ENCODE measurements around the gene FXYD4.
"Not testable (repeated sequence)": the region's sequence is repeated elsewhere in the genome, so short reads cannot be mapped to it uniquely, and the experiment has no call there.

Gene FXYD4, protein sequence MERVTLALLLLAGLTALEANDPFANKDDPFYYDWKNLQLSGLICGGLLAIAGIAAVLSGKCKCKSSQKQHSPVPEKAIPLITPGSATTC

DNA sequence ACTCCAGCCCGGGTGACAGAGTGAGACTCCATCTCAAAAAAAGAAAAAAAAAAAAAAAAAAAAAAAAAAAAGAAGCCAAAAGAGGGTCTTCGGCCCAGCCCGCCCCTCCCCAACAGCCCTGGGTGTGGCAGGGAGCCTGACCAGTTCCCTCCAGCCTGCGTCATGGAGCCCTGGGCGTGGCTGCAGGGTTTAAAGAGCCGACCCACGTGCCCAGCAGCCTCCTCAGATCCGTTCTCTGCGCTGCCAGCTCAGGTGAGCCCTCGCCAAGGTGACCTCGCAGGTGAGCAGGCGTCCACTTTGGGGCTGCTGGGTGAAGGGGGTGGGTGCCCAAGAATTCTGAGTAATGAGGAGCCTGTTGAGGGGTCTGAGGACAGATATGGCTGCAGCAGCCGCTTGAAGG, at the start of gene FXYD4:
Gene FXYD4, plus strand, starts transcription at position 219 of the 400 bp plus-strand sequence. CDS start 2,111 bp downstream, outside the sequence.
- no peak for DNase-seq (ENCODE audit: low spot score)

DNA sequence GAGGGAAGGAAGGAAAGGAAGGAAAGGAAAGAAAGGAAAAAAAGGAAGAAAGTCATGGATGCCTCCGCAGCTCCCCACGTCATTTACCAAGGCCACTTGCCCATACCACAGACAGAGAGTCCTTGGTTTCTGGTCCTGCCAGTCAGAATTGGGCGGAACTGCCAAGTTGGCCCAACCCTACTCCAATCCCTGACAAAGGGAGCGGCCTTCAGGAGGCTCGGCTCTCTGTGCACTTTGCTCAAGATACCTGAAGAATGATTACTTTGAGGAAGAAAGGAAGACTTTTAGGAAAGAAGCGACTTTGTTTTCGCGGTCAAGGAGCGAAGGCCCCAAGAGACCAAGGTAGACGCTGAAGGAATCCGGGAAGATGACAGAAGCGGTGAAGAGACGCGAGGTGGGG, 49.1 kb upstream of the FXYD4 start:
- no peak for DNase-seq (ENCODE audit: low spot score)

DNA sequence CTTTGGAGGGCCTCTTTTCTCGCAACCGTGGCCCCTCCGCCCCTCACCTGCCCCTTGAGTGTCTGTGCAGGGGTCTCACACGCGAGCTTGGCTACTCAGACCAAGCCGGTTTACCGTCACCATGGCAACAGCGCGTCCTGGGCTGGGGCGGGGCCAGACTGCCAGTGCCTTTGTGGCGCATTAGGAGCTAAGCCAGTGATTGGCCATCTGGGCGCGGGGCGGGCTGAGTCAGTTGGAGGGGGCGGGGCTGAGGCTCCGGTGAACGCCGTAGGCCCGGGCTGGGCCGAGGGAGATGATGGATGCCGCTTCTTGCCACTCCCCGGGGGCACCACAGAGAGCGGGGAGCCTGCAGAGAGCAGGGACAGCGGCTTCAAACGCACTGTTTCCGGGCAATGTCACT, 48.7 kb upstream of the FXYD4 start:
- DNase-seq (ENCODE audit: low spot score) = peak; percentile 77

DNA sequence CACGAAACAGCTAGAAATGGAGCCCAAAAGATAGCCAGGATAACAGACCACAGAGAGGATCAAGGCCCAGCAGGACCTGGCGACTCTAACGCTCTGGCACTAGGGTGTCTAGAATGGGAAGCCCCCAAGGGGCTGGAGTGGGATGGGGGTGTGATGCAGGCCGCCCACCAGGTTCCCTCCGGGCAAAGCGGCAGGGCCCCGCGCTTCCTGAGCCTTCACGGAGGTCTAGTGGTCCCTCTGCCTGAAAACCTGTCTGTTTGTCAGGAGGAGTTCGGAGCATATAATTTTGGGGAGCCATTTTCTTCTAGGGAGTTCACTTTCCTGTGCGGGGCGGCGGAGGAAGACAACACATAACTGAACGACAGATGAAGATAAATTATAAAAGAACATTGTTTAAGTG, 48.2 kb upstream of the FXYD4 start:
- no peak for DNase-seq (ENCODE audit: low spot score)

DNA sequence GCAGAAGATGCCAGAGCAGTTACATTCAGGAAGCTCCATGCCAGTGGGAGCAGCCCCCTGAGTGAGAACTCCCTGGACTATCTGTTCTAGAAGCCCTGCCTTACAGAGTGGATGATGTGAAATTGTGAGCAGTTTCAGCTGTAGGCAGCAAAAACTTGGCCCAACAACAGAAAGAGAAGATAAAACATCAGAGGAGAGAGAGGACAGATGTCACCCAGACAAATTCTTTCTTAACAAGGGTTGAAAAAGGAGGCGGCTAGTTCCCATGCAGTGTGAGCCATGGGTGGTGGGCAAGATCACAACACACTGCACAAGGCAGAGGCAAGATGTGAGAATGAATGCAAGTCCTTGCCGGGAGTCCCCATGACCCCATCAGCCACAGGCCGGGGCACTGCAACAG, 46.6 kb upstream of the FXYD4 start:
- DNase-seq (ENCODE audit: low spot score) = no peak

DNA sequence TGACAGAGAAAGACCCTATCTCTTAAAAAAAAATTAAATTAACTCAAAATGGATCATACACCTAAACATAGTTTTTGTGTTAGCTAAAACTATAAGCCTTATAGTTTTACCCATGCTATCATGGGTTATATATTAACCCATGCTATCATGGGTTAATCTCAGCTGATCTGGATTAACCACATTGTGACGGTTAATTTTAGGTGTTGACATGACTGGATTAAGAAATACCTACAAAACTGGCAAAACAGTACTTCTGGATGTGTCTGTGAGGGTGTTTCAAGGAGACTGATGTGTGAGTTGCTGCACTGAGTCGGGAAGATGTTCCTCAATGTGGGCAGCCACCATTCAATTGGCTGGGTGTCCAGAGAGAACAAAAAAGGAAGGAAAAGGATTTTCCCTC, 44.3 kb upstream of the FXYD4 start:
- DNase-seq (ENCODE audit: low spot score) = no peak

DNA sequence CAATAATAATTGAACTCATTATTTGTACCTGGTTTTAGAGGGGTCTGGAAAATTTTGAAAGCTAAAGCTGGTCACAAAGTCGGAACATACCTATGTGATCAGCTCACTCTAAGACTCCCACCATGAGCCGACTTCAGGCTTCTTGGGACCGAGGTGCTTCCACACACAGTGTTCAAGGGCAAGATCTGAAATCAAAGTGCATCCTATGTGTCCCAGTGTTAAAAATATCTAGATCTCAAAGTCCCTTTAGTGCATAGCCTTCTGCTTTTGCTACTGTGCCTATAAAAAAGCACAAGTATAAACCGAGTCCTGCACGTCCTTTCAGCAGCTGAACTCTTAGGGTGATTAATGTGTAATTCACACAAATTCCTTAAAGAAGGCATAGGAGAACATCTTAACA, 43.5 kb upstream of the FXYD4 start:
- no peak for DNase-seq (ENCODE audit: low spot score)

DNA sequence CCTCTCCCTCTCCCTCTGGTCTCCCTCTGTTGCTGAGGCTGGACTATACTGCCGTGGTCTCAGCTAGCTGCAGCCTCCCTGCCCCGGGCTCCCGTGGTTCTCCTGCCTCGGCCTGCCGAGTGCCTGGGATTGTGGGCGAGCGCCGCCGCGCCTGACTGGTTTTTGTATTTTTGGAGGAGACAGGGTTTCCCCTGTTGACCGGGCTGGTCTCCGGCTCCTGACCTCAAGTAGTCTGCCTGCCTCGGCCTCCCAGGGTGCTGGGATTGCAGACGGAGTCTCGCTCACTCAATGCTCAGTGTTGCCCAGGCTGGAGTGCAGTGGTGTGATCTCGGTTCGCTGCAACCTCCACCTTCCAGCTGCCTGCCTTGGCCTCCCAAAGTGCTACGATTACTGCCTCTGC, 42.6 kb upstream of the FXYD4 start:
- not testable (repeated sequence) for DNase-seq (ENCODE audit: low spot score)

DNA sequence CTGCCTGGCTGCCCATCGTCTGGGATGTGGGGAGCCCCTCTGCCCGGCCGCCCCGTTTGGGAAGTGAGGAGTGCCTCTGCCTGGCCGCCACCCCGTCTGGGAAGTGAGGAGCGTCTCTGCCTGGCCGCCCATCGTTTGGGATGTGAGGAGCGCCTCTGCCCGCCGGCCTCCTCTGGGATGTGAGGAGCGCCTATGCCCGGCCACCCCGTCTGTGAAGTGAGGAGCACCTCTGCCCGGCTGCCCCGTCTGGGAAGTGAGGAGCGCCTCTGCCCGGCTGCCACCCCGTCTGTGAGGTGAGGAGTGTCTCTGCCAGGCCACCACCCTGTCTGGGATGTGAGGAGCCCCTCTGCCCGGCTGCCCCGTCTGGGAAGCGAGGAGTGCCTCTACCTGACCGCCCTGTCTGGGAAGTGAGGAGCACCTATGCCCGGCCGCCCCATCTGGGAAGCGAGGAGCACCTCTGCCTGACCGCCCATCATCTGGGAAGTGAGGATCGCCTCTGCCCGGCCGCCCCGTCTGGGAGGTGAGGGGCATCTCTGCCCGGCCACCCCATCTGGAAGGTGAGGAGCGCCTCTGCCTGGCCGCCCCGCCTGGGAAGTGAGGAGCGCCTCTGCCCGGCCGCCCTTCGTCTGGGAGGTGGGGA, 42.1 kb upstream of the FXYD4 start:
- not testable (repeated sequence) for DNase-seq (ENCODE audit: low spot score)

DNA sequence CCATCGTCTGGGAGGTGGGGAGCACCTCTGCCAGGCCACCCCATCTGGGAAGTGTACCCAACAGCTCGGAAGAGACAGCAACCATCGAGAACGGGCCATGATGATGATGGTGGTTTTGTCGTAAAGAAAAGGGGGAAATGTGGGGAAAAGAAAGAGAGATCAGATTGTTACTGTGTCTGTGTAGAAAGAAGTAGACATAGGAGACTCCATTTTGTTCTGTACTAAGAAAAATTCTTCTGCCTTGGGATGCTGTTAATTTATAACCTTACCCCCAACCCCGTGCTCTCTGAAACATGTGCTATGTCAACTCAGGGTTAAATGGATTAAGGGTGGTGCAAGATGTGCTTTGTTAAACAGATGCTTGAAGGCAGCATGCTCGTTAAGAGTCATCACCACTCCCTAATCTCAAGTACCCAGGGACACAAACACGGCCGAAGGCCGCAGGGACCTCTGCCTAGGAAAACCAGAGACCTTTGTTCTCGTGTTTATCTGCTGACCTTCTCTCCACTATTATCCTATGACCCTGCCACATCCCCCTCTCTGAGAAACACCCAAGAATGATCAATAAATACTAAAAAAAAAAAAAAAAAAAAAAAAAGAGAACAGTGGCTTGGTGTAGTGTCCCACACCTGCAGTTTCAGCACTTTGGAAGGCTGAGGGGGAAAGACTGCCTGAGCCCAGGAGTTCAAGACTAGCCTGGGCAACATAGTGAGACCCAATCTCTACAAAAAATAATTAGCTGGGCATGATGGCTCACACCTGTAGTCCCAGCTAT, 41.2 kb upstream of the FXYD4 start:
- not testable (repeated sequence) for DNase-seq (ENCODE audit: low spot score)

DNA sequence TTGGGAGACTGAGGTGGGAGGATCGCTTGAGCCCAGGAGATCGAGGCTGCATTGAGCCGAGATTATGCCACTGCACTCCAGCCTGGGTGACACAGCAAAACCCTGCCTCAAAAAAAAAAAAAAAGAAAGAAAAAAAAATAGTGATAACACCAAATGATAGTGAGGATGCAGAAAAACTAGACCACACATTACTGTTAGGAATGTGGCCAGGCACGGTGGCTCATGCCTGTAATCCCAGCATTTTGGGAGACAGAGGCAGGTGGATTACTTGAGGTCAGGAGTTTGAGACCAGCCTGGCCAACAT, 40.7 kb upstream of the FXYD4 start:
- not testable (repeated sequence) for DNase-seq (ENCODE audit: low spot score)

DNA sequence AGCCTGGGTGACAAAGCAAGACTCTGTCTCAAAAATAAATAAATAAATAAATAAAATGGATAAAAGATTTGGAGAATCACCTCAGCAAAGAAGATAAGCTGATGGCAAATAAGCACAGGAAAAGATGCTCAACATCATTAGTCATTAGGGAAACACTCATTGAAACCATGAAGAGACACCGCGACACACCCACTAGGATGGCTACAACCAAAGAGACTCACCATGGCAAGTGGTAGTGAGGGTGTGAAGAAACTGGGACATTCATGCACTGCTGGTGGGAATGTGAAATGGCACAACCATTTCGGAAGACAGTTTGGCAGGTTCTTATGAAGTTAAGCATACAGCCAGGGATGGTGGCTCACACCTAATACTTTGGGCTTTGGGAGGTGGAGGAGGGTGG, 37.8 kb upstream of the FXYD4 start:
- no peak for DNase-seq (ENCODE audit: low spot score)

DNA sequence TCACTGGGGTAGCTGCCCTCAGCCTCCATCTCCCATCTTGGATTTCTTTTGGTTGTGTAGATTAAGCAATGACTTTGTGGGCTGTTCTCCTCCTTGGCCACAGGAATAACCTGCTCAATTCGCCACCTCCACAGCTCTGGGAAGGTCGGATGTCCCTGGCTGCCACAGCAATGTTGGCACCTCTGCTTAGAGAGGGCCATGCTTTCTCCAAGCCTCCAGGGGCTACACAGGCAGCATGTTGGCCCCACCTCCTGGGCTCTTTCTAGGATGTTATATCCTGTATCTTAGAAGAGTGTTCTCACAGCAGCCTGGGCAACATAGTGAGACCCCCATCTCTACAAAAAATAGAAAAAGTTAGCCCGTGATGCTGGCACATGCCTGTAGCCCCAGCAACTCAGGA, 35.4 kb upstream of the FXYD4 start:
- DNase-seq (ENCODE audit: low spot score) = no peak

DNA sequence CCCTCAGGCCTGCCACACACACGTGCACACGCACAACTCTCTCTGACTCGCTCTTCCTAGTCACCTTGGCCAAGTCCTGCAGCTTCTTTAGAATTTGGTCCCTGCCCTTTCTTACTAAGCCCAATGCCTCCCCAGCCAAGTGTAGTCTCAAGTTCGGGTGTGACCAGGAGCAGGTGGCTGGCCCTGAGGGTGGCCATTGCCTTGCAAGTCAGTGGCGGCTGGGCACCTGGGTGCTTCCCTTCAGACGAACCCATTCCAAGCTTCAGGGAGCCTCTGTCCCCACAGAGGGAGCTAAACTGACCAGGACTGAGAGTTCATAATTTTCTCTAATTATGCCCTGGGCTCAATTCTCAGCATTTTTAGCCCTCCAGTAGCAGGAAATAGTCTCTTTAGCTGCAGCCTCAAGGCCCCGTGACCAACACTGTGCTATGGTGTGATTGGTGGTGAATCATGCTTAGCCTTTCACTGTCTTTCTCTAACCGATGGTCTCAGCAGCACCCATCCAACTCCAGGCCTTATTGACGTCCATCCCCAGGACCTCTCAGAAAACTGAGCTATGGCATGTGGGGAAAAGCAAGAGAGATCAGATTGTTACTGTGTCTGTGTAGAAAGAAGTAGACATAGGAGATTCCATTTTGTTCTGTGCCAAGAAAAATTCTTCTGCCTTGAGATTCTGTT, 34.7 kb upstream of the FXYD4 start:
- no peak for DNase-seq (ENCODE audit: low spot score)

DNA sequence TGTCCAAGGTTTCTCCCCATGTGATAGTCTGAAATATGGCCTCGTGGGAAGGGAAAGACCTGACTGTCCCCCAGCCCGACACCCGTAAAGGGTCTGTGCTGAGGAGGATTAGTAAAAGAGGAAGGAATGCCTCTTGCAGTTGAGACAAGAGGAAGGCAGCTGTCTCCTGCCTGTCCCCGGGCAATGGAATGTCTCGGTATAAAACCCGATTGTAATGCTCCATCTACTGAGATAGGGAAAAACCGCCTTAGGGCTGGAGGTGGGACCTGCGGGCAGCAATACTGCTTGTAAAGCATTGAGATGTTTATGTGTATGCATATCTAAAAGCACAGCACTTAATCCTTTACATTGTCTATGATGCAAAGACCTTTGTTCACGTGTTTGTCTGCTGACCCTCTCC, 33.9 kb upstream of the FXYD4 start:
- not testable (repeated sequence) for DNase-seq (ENCODE audit: low spot score)

DNA sequence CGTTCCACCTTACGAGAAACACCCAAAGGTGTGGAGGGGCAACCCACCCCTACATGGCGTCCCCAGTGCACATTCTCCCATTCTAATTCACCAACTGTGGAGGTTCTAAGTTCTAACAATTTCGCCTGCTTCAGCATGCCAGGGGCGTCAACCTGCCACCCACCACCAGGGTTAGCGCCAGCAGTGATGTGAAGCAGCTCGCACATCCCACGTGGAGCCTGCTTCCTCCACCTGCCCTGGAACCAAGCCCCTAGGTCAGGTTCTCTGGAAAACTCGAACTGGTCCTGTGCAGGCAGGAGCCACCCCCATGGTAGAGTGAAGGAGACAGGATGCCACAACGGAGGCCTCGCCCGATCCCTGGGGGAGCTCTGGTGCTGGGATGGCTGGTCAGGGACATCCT, 33.3 kb upstream of the FXYD4 start:
- no peak for DNase-seq (ENCODE audit: low spot score)

DNA sequence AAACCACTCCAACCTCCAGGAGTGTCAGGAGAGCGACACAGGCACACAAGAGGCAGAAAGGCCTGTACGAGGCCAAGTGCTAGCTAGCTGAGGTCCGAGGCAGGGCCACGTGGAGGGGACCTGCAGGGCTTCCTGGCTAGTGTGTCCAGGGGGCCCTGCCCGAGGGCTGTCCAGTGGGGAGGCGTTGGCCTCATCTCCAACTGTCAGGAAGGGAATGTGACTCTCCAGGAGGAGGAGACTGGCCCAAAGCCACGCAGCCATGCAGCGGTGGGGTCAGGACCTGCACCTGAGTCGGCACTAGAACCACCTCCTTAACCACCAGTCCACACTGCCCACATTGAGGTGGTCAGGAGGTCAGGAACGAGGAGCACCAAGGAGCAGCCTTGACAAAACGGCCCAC, 32.3 kb upstream of the FXYD4 start:
- no peak for DNase-seq (ENCODE audit: low spot score)

DNA sequence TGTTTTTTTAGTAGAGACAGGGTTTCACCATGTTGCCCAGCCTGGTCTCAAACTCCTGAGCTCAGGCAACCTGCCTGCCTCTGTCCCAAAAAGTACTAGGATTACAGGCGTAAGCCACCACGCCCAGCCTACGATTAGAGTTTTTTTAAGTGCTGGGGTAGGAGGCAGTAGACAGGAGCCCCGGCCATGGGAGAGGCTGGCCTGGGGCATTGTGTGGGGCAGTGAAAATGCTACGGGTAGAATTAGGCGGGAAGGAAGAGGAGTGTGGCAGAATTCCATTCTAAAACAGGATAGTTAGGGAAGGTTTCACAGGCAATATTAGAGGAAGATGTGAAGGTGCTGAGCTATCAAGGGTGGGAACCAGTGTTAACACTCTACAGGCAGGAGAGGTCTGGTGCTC, 31.3 kb upstream of the FXYD4 start:
- no peak for DNase-seq (ENCODE audit: low spot score)

DNA sequence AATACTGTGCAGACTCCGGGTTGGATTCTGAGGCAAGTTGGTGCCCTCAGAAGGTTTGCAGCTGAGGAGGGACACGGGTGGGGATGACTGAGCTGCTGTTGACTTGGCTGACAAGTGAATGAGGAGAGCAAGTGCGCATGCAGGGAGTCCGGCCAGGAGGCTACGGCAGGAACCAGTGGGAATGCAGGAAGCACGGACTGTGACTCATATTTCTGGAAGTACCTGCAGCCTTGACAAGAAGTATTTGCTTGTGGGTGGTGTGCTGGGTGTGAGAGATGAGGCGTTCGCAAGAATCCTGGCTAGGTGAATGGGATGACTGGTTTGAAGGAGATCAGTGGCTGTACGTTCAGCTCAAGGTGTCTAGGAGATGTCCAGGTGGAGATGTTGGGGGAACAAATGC, 30.8 kb upstream of the FXYD4 start:
- no peak for DNase-seq (ENCODE audit: low spot score)

DNA sequence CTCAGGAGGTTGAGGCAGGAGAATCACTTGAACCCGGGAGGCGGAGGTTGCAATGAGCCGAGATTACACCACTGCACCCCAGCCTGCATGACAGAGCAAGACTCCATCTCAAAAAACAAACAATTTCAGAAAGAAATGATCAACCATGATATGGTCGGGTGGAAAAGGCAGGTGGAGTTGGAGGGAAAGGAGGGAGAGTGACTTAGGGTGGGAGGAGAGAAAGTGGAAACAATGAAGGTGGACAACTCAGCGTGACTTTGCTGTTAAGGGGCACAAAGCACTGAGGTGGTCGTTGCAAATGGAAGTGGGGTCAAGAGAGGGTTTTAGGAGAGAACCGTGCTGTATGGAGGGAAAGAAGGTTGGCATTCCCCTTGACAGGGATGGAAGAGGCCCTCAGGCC, 30.0 kb upstream of the FXYD4 start:
- no peak for DNase-seq (ENCODE audit: low spot score)

DNA sequence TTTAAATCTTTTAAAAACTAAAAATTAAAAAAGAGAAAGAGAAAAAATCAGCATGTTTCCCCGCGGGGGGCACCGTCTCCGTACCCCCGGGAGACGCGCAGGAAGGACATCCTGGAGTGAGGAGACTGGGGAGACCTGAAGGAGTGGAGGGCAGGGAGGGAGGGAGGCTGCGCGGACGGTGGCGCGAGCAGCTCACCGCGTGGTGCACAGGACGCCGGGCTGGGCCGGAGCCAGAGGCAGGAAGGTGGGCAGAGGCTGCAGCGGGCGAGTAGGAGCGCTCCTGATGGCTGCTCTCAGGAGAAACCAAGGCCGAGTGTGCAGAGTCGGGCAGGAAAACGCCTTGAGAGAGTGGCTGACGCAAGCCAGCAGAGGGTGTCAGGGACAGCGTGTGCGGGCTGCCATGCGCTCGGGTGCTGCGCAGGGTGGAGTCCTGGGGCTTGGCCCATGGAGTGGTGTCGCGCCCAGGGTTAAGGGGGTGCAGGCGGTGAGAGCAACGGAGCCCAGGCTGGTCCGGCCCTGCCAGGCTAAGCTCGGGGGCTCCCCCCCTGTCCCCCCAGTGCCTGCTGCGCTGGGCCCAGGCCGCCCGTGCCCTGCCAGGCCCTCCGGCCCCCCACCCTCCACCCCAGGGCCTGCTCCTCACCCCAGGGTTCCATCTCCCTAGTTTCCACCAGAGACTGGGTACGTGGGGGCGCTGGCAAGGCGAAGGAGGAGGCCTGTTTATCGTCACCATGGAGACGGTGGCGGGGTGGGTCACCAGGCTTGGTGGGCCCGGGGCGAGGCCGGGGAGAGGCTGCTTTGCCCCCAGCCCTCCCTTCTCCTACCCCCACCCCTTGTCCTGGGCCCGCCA, 28.9 kb upstream of the FXYD4 start:
- no peak for DNase-seq (ENCODE audit: low spot score)

DNA sequence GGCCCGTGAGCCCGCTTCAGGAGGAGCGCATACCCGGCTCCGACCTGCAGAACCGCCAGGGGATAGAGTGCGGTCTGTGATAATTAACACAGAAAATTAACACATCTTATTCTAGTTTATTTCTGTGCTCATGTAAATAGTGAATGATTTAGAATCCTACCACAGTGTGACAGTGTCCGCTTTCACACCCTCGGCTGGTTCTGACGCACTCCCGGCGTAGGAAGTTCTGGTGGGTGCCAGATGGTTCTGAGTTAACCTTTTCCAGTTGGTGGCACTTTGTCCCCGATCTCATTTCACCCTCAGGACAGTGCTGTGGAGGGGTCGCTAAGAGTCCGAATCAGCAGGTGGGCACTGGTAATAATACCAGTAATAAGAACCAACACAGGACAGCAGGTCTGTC, 28.3 kb upstream of the FXYD4 start:
- DNase-seq (ENCODE audit: low spot score) = no peak

Measured in AG08396 (cell line).